Pancreas (tissue), 10 donors: ENCODE results near the gene IRF8. TPM values are rescaled to one million over a fixed set of nuclear protein-coding genes. Genes with fewer than 3 reads are reported as not detected.
A peak's percentile ranks its signal among the peaks of the same experiment; 100 is the strongest.
"Not testable (repeated sequence)": the region's sequence is repeated elsewhere in the genome, so short reads cannot be mapped to it uniquely, and the experiment has no call there.

Experiments
- ATAC-seq, 4 donors: fragments of 200-7000 bp; cut with Tn5 transposase; one replicate each; pipeline versions ENCODE4 v1.8.0 to v1.9.1; 2020; ENCODE audit warnings: mild to moderate bottlenecking in 4 of 4, moderate library complexity in 4 of 4
- DNase-seq, 6 donors: peaks; one replicate each; pipeline ENCODE4 v3.0.0-alpha.2; 2020
- FAIRE-seq: peaks from 2 replicates; lab custom pipeline; 2012; peaks lifted over from hg19 to GRCh38; lab: Jason Lieb, UNC
- H3K27ac ChIP-seq, 4 donors: fragments of 200-600 bp; sonication (generic); 1 replicate in 3 of 4; 2 replicates in 1 of 4; pipeline versions ENCODE4 v1.5.0 to v1.8.0; 2020
- H3K27me3 ChIP-seq, 4 donors: fragments of 200-600 bp; one replicate each; pipeline ENCODE4 v1.8.0; 2021
- H3K36me3 ChIP-seq, 3 donors: fragments of 200-600 bp; sonication (generic) in 1 of 3; one replicate each; pipeline versions ENCODE4 v1.5.0 to v1.8.0; 2020 to 2021
- H3K4me1 ChIP-seq, 3 donors: fragments of 200-600 bp; one replicate each; pipeline ENCODE4 v1.8.0; 2021
- H3K4me3 ChIP-seq, 4 donors: fragments of 200-600 bp; sonication (generic) in 2 of 4; one replicate each; pipeline versions ENCODE4 v1.5.0 to v1.8.0; 2020 to 2021
- H3K9me3 ChIP-seq, 4 donors: fragments of 200-600 bp; one replicate each; pipeline ENCODE4 v1.8.0; 2021
- WGBS, 2 donors: extraction: QIAGEN DNeasy Blood & Tissue Kit; methylation state at CpG; one replicate each; pipeline ENCODE4 v1.1.7; 2013; 5-methylcytosine and 5-hydroxymethylcytosine counted together
- intact Hi-C, 3 donors: fragments of 100-400 bp; cut with DNase I; formaldehyde crosslinking; loops; one replicate each; pipeline versions ENCODE4 v1.11.1 to v1.14.2; 2022
- polyA plus RNA-seq, 2 donors: library from polyadenylated mRNA; stranded (reverse); fragments of 200-250 nt; gene quantifications; one replicate each; pipeline ENCODE4 v1.2.3, GENCODE V29; 2013
- total RNA-seq, 6 donors: library from RNA; stranded (reverse); fragmentation: NEBNext Ultra II Directional in 4 of 6; extraction: Animal tissue kit (Norgen Biotek cat#: 25700) in 4 of 6; gene quantifications; one replicate each; pipeline versions ENCODE4 v1.2.1 to v1.2.4, GENCODE V29; 2021 to 2023
- TF ChIP-seq, protein P1 (sequence below), 4 donors: fragments of 200-600 bp; sonication (generic) in 3 of 4; IDR thresholded peaks; one replicate each; pipeline versions ENCODE4 v1.5.0 to v1.8.0; 2021; ENCODE audit warnings: antibody characterized with exemption in 4 of 4
- donor health status: healthy with polysubstance abuse.
- donor health status: DM: no; HTN: no; CAD: no; lungs with moderate emphysema.
- donor health status: DM: no; HTN: no; CAD: no.
- donor health status: control.
- donor health status: control.
- donor health status: Bipolar disorder and iron deficiency.
- donor health status: DM: yes; HTN: yes; CAD: no.
- donor health status: DM: no; HTN: no; CAD: no.
- donor health status: DM: no; HTN: no; CAD: no.
- donor health status: DM: yes; HTN: yes; CAD: no.

The IRF8 gene
- total and polyA plus RNA-seq, 8 donors: 0.92 to 18.2 (median 6.9) TPM

DNA sequence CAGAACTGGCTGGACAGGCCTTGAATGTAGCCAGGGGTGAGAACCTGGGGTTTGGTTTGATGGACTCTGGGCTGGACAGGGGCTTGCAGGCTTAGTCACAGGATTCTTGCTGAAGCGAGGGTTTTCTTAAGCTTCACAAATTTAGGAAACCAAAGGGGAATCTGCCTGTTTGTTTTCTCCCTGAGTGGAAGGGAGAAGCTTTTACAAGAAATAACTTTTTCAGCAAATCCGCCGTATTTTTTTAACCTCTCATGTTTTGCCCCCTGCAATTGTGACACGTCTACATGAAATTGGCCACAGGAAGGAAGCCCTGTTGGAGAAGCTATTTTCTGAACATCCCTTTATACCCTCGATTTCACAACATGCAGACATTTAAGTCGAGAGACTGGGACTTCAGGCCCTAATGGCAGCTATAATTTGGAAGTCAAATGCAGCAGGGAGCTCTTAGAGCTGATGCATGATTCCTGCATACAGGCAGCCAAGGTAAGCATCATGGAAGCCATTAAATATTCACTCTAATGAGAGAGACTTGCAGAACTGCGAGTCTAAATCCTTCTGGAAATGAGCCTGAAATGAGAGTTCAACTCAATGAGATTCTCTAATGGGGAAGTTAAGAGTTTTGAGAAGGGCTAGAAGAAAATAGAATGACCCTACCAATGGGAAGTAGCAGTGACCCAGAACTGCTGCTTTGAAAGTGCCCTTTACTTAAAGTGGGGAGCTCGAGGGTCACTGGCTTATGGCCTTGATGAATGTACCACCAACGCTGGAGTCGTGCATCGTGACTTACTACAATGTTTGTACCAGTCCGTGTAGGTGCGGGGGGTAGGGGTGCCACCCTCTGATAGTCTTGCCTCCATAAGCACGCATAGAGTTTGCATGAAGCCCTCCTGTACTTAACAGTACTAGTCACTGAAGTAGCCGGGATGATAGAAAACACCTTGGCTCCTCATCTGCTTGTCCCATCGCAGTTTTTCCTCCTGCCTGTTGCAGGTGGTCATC lies 45.1 kb upstream of the IRF8 start:
- H3K9me3 ChIP-seq: no peaks in the 10 kb centered on the region
- TF ChIP-seq, protein P1, sequence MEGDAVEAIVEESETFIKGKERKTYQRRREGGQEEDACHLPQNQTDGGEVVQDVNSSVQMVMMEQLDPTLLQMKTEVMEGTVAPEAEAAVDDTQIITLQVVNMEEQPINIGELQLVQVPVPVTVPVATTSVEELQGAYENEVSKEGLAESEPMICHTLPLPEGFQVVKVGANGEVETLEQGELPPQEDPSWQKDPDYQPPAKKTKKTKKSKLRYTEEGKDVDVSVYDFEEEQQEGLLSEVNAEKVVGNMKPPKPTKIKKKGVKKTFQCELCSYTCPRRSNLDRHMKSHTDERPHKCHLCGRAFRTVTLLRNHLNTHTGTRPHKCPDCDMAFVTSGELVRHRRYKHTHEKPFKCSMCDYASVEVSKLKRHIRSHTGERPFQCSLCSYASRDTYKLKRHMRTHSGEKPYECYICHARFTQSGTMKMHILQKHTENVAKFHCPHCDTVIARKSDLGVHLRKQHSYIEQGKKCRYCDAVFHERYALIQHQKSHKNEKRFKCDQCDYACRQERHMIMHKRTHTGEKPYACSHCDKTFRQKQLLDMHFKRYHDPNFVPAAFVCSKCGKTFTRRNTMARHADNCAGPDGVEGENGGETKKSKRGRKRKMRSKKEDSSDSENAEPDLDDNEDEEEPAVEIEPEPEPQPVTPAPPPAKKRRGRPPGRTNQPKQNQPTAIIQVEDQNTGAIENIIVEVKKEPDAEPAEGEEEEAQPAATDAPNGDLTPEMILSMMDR (IDR thresholded peaks at IDR 0.05): no peak
- intact Hi-C loops: no loop called here
- no peak for FAIRE-seq
- WGBS, 2 donors: 62 to 69% methylated on average over 16 of the region's 16 CpGs
- peak overlapping the region in 1 of 4 donors; percentile 8 for H3K27ac ChIP-seq
- H3K27me3 ChIP-seq: no peaks in the 10 kb centered on the region
- DNase-seq: peak in 2 of 6 donors; percentile 1 to 18
- H3K36me3 ChIP-seq: no peaks in the 10 kb centered on the region
- no peak overlapping the region for H3K4me3 ChIP-seq
- ATAC-seq: peak in 2 of 4 donors; percentile 44 to 65
- no peaks in the 10 kb centered on the region for H3K4me1 ChIP-seq

DNA sequence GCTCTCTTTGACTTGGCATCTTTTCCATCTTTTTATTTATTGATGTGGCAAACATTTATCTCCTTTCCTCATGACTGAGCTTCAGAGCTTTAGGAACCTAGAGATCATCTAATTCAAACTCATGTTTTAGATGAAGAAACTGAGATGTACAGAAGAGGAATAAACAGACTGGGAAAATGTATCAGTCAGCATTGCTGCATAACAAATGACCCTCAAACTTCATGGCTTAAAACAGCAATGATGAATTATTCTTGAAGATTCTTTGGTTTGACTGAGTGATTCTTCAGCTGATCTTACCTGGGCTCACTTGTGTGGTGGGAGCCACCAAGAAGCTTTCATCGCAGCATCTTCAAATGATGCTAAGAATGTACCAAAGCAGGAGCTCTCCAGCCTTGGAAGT lies 44.0 kb upstream of the IRF8 start:
- no peak overlapping the region for H3K27ac ChIP-seq

DNA sequence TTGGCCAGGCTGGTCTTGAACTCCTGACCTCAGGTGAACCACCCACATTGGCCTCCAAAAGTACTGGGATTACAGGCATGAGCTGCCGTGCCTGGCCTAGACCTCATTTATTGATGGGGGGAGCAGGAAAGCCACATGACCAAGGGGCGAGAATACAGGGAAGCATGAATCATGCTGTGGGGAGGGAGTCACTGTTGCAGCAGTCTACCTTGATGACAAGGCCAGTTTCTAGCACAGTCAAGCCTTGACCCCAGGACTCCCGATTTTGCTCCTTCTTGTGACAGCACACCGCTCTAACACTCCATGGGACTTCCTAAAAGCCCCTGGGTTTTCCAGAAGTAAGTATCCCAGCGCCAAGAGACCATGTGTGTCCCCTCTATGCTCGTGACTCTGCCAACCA lies 42.9 kb upstream of the IRF8 start:
- DNase-seq (no peak), FAIRE-seq (no peak), ATAC-seq (no peak)
- no peak overlapping the region for H3K27ac ChIP-seq
- no peak overlapping the region for H3K4me3 ChIP-seq
- H3K36me3 ChIP-seq: no peaks in the 10 kb centered on the region
- WGBS, 2 donors: 60 to 68% methylated on average over 6 of the region's 6 CpGs
- H3K4me1 ChIP-seq: no peaks in the 10 kb centered on the region
- TF ChIP-seq, protein P1 (IDR thresholded peaks at IDR 0.05): no peak
- no peaks in the 10 kb centered on the region for H3K9me3 ChIP-seq
- H3K27me3 ChIP-seq: no peaks in the 10 kb centered on the region
- intact Hi-C loops: no loop called here

More for the DNA sequence above, 44.0 kb upstream of the IRF8 start:
- Histone ChIP-seq H3K9me3 (no peaks in the 10 kb centered on the region), H3K4me3 (no peak overlapping the region), H3K36me3 (no peaks in the 10 kb centered on the region), H3K4me1 (no peaks in the 10 kb centered on the region), H3K27me3 (no peaks in the 10 kb centered on the region)
- WGBS, 2 donors: 97 to 100% methylated on average over 1 of the region's 1 CpG
- ATAC-seq (no peak), DNase-seq (no peak), FAIRE-seq (no peak)
- intact Hi-C loops: no loop called here
- TF ChIP-seq, protein P1 (IDR thresholded peaks at IDR 0.05): no peak

DNA sequence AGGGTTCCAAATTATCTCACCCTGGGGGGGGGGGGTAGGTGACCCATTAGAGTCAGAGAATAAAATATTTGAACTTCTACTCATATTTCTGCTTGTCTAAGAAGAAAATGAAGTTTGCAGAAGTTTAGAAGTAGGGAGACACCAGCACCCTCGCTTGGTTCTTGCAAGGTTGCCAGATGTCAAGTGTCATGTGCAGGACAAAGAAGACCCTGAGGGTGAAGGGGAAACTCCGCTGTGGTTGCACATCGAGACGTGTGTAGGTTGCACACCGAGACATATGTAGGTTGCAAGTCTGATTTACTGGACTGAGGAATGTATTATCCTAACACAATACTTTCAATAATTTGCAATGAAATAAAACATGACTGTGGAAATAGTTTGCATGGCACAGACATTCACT lies 42.4 kb upstream of the IRF8 start:
- Histone ChIP-seq H3K36me3 (no peaks in the 10 kb centered on the region), H3K27me3 (no peaks in the 10 kb centered on the region), H3K4me3 (no peak overlapping the region), H3K27ac (no peak overlapping the region), H3K4me1 (no peaks in the 10 kb centered on the region), H3K9me3 (no peaks in the 10 kb centered on the region)
- TF ChIP-seq, protein P1 (IDR thresholded peaks at IDR 0.05): no peak
- intact Hi-C loops: no loop called here
- no peak for FAIRE-seq
- ATAC-seq: no peak
- 60 to 76% methylated on average over 5 of the region's 5 CpGs for WGBS, 2 donors
- DNase-seq: peak in 1 of 6 donors; percentile 0

DNA sequence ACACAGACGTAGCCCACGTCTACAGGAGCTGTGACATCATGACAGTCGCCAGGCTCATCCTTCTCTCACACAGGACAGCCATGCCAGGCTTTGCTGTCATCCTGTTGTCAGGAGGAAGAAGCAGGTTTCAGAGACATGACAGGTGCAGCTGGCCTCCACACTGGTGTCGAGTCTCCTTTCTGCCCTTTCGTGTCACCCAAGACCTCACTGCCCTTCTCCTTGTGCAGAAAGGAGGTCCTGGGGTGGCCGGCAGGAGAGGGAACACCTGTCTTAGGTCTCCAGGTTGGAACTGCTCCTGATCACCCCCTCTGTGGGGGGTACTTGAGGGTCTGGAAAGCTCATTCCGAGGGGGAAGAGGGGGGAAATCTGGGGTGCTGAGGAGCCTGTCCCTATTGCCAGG lies 41.6 kb upstream of the IRF8 start:
- 42 to 46% methylated on average over 7 of the region's 7 CpGs for WGBS, 2 donors
- FAIRE-seq: no peak

DNA sequence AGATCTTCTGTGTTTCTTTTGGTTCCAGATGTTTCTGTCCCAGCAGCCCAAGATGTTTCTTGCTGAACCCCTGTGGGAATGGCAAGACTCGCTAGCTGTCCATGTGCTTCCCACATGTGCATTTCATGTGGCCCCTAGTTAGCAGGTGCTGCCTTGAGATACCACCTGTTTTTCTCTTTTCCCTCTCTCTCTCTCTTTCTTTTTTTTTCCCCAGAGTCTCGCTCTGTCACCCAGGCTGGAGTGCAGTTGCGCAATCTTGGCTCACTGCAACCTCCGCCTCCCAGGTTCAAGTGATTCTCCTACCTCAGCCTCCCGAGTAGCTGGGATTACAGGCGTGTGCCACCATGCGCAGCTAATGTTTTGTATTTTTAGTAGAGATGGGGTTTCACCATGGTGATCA lies 40.4 kb upstream of the IRF8 start:
- H3K4me3 ChIP-seq, H3K27me3 ChIP-seq, intact Hi-C loops, H3K36me3 ChIP-seq, H3K9me3 ChIP-seq, H3K4me1 ChIP-seq, FAIRE-seq, DNase-seq, ATAC-seq, H3K27ac ChIP-seq: not testable (repeated sequence)
- WGBS, 2 donors: 78 to 83% methylated on average over 7 of the region's 7 CpGs

More for the DNA sequence above, 41.6 kb upstream of the IRF8 start:
- no peak for ATAC-seq
- Histone ChIP-seq H3K4me1 (no peaks in the 10 kb centered on the region), H3K36me3 (no peaks in the 10 kb centered on the region), H3K27me3 (no peaks in the 10 kb centered on the region), H3K4me3 (no peak overlapping the region), H3K9me3 (no peaks in the 10 kb centered on the region), H3K27ac (no peak overlapping the region)
- intact Hi-C loops: no loop called here
- TF ChIP-seq, protein P1 (IDR thresholded peaks at IDR 0.05): no peak
- DNase-seq: peak in 1 of 6 donors; percentile 3
